ENCODE data around the gene SPOUT1.

SPOUT1 gene

DNA sequence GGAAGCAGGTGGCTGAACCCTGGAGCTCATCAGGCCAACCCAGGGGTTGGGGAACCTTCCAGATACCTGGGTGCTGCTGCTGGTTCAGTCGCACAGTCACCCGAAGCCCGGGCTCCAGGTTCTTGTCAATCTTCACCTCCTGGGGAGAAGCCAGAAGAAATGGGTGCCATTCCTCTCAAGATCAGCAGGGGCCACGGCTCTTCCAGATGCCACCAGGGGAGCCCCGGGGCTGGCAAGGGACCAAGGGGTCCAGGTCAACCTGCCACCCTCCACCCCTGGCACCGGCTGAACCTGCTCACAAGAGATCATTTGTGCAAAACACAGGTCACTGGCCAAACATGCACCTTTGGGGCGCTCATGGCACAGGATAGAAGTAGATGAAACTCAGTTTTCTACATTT is 4.7 kb downstream of the SPOUT1 start:
- H3K4me3 ChIP-seq (ENCODE audit: low read depth, low read length): no peak overlapping the region
- POLR2A ChIA-PET: no interaction called here
- TF ChIP-seq, protein P1, sequence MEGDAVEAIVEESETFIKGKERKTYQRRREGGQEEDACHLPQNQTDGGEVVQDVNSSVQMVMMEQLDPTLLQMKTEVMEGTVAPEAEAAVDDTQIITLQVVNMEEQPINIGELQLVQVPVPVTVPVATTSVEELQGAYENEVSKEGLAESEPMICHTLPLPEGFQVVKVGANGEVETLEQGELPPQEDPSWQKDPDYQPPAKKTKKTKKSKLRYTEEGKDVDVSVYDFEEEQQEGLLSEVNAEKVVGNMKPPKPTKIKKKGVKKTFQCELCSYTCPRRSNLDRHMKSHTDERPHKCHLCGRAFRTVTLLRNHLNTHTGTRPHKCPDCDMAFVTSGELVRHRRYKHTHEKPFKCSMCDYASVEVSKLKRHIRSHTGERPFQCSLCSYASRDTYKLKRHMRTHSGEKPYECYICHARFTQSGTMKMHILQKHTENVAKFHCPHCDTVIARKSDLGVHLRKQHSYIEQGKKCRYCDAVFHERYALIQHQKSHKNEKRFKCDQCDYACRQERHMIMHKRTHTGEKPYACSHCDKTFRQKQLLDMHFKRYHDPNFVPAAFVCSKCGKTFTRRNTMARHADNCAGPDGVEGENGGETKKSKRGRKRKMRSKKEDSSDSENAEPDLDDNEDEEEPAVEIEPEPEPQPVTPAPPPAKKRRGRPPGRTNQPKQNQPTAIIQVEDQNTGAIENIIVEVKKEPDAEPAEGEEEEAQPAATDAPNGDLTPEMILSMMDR (IDR thresholded peaks at IDR 0.05; ENCODE audit: insufficient read depth, low read length, missing control alignments): no peak
- CTCF ChIA-PET: no interaction called here
- no peak for DNase-seq (ENCODE audit: low read depth, low spot score)

DNA sequence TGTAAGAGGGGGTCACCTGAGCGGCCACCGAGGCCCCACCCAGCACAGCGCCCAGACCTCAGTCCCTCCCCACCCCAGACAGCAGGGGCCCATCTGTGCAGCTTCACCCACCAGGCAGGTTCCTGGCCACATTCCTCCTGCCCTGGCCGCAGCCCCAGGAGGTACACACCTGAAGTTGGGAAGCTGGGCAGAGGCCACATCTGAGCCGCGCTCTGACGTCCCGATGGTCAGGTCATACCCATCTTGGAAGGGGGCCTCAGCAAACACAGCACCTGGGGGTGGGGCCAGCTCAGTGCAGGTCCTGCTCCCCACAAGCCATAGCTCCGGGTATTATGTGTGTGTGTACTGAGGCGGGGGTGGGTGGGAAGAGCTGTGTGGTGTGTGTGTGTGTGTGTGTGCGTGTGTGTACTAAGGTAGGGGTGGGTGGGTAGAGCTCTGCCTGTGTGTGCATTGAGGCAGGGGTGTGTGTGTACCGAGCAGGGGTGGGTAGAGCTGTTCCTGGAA is 5.6 kb downstream of the SPOUT1 start:
- no peak overlapping the region for H3K4me3 ChIP-seq (ENCODE audit: low read depth, low read length)
- TF ChIP-seq, protein P1 (IDR thresholded peaks at IDR 0.05; ENCODE audit: insufficient read depth, low read length, missing control alignments): no peak
- POLR2A ChIA-PET: no interaction called here
- CTCF ChIA-PET: no interaction called here
- no peak for DNase-seq (ENCODE audit: low read depth, low spot score)

DNA sequence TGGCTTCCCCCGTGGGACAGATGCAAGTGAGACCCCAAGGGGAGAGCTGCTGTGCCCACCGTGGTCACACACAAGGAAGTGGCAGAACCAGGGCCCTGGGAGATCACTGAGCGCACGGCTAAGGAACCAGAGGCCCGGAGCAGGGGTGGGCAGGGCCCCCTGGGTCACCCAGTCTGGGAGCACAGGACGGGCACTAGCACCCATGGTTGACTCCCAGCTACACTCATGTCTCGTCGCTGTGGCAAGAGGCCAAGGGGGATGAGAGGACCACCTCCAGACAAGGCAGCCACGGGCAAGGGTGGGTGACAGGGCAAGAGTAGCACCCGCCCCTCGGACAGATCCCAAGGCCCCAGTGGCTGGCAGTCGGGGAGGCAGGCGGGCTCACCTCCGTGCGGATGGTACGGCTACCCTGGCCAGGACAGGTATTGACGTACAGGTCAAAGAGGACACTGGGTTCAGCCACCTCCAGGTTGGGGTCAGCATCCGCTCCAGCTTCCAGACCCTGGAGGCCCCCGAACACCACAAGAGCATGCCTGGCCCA is 6.2 kb downstream of the SPOUT1 start:
- ChIA-PET POLR2A (no interaction called here), CTCF (no interaction called here)
- DNase-seq (ENCODE audit: low read depth, low spot score): no peak
- TF ChIP-seq, protein P1 (IDR thresholded peaks at IDR 0.05; ENCODE audit: insufficient read depth, low read length, missing control alignments): no peak
- H3K4me3 ChIP-seq (ENCODE audit: low read depth, low read length): no peak overlapping the region

DNA sequence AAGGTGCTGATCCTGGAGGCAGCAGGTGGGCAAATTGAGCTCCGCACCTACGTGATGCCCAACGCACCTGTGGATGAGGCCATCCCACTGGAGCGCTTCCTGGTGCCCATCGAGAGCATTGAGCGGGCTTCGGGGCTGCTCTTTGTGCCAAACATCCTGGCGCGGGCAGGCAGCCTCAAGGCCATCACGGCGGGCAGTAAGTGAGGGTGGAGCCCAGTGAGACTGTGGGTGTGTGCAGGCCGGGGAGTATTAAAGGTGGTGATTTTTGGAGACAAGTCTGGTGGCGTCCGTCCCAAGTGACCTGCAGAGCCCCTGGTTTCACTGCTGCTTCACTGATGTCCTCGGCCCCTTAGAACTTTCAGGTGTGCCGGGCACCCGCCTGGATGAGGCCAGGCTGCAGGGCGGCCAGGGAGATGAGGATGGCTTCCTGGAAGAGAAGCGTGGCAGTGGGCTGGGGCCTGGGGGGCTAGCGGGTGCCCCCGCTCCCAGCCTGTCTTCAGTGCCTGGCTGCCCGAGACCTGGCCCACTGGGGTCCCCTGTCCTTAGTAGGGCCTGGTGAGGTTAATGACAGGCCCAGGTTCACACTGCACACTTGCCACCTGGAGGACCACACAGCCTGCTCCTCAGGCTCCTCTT is 7.1 kb downstream of the SPOUT1 start:
- no peak overlapping the region for H3K4me3 ChIP-seq (ENCODE audit: low read depth, low read length)
- ChIA-PET CTCF (no interaction called here), POLR2A (no interaction called here)
- TF ChIP-seq, protein P1 (IDR thresholded peaks at IDR 0.05; ENCODE audit: insufficient read depth, low read length, missing control alignments): no peak
- no peak for DNase-seq (ENCODE audit: low read depth, low spot score)

DNA sequence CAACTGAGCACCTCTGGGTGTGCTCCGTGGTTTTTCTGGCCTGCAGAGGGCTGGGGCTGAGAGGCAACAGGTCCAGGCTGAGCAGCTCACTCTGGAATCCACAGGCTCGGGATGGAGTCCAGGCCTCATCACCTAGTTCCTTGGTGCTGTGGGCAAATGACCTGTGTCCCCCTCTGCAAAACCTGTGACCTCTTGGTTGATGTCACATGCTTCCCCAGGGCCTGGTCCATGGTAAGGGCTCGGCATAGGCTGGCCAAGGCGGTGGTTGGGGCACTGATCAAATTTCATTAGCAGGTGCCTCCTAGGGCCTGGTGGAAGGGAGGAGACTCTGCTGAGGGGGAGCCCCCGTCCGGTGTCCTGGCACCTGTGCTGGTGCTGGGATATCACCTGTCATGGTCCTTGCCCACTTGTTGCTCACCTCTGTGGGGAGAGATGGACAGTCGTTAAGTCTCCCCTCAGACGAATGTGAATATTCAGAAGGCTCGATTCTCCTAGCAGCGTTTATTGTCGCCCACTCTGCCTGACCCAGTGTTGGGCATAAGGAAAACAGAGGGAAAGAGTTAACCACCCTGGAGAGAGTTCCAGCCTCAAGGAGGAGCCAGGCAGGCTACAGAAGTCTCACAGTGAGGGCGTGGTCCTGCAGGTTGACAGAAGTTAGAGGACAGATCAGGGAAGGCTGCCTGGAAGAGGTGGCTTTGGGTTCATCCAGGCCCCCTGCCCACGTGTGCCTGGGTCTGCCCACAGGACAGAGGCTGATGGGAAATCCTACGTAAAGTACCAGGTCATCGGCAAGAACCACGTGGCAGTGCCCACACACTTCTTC is 7.8 kb downstream of the SPOUT1 start:
- ChIA-PET CTCF (no interaction called here), POLR2A (no interaction called here)
- H3K4me3 ChIP-seq (ENCODE audit: low read depth, low read length): no peak overlapping the region
- TF ChIP-seq, protein P1 (IDR thresholded peaks at IDR 0.05; ENCODE audit: insufficient read depth, low read length, missing control alignments): no peak
- DNase-seq (ENCODE audit: low read depth, low spot score): no peak

Measured in AG04449 (cell line).